Myocyte (in vitro differentiated cells): ENCODE results near the gene PRPF18. TPM values are rescaled to one million over a fixed set of nuclear protein-coding genes. Genes with fewer than 3 reads are reported as not detected.

Experiments used
- DNase-seq: peaks from one replicate; pipeline ENCODE4 v3.0.0-alpha.2; 2012; ENCODE audit warnings: low read depth
- total RNA-seq: library from RNA; depleted of rRNA; stranded (reverse); fragments of >200 nt; gene quantifications from 2 replicates; pipeline ENCODE4 v1.2.3, GENCODE V29; 2014

The PRPF18 gene
- total RNA-seq, 1 donor from 2014 or later: 36.5 TPM

- DNase-seq: no peak
These were observed 17.7 kb downstream of the PRPF18 start for GRCh38 chr10:13604357-13605040.

GRCh38 chr10:13608246-13608853, 21.6 kb downstream of the PRPF18 start:
- DNase-seq: peak; percentile 97

GRCh38 chr10:13612654-13613373, 26.0 kb downstream of the PRPF18 start:
- no peak for DNase-seq

- peak; percentile 48 for DNase-seq
These were observed 26.8 kb downstream of the PRPF18 start for GRCh38 chr10:13613519-13613918.

GRCh38 chr10:13614530-13615332, 28.0 kb downstream of the PRPF18 start:
- DNase-seq: no peak

GRCh38 chr10:13615650-13616300, 29.0 kb downstream of the PRPF18 start:
- DNase-seq: no peak

GRCh38 chr10:13617116-13617515, 30.4 kb downstream of the PRPF18 start:
- DNase-seq: no peak

GRCh38 chr10:13621931-13622330, 35.2 kb downstream of the PRPF18 start:
- no peak for DNase-seq

- no peak for DNase-seq
These were observed 37.9 kb downstream of the PRPF18 start for GRCh38 chr10:13624630-13625029.

GRCh38 chr10:13627459-13628310, 40.9 kb downstream of the PRPF18 start:
- no peak for DNase-seq

GRCh38 chr10:13628661-13629060, 41.9 kb downstream of the PRPF18 start:
- no peak for DNase-seq

- no peak for DNase-seq
These were observed 42.4 kb downstream of the PRPF18 start for GRCh38 chr10:13629116-13629515.

GRCh38 chr10:13630231-13630630, 43.5 kb downstream of the PRPF18 start:
- DNase-seq: no peak

- DNase-seq: no peak
These were observed 44.8 kb downstream of the PRPF18 start for GRCh38 chr10:13631594-13631993.

GRCh38 chr10:13632440-13632839, 45.7 kb downstream of the PRPF18 start:
- DNase-seq: peak; percentile 17

GRCh38 chr10:13632884-13633440, 46.2 kb downstream of the PRPF18 start:
- peak; percentile 76 for DNase-seq

- DNase-seq: peak; percentile 93
These were observed 46.9 kb downstream of the PRPF18 start for GRCh38 chr10:13633689-13634088.

- peak; percentile 37 for DNase-seq
These were observed 47.4 kb downstream of the PRPF18 start for GRCh38 chr10:13634207-13634606.

GRCh38 chr10:13636776-13637175, 50.0 kb downstream of the PRPF18 start:
- DNase-seq: no peak
